Bone marrow (tissue), 2 donors: ENCODE measurements around the gene TAGLN2.

Experiments
- DNase-seq, 2 donors: peaks; one replicate each; lab custom pipeline; 2025; lab: John Stamatoyannopoulos, UW

Gene TAGLN2

GRCh38 chr1:159935305-159935704 lies 10.0 kb upstream of the TAGLN2 start:
- DNase-seq = no peak

GRCh38 chr1:159934136-159935039 lies 9.1 kb upstream of the TAGLN2 start:
- DNase-seq = no peak

- DNase-seq = no peak
Observed at GRCh38 chr1:159933347-159933746, 8.0 kb upstream of the TAGLN2 start.

DNA sequence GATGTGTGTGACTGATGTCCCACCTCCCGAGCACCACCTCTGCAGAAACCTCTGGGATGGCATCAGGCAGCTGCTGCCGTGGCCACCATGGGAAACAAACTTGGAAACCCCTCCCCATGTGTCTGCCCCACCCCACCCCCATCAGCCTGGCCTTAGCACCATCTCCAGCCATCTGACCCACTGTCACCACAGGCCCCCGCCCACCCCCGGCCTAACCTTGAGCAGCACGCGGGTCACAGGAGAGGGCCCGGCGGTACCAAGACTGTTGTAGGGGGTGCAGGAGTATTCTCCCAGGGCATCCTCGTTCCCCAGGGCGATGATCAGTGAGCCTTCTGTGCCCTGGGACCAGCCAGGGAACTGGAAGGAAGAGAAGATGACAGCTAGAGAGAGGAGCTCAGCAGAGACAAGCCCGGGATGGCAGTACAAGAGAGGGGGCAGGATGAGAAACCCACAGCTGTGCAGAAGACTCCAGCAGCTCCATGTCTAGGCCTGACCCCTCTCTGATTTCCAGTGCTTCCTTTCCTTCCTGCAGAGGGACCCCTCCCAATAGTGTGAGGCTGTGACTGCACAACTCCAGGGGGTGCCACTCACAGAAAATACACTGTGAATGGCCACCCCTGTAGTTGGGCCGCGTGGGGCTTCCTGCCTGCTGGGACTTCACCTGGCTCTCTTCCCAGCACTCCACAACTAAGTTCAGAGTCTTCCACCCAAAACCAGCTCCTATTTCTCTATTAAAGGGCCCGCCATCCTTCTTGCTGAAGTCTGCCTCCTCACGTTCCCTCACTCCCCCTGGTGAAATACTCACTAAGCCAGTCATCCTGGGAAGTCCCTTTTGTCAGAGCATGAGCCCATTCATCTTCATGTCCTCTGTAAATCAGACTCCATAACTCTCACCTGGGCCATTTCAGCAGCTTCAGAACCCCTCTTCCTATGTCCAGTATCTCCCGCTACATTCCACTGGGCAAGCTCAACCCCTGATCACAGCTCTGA lies 7.3 kb upstream of the TAGLN2 start:
- no peak for DNase-seq

DNA sequence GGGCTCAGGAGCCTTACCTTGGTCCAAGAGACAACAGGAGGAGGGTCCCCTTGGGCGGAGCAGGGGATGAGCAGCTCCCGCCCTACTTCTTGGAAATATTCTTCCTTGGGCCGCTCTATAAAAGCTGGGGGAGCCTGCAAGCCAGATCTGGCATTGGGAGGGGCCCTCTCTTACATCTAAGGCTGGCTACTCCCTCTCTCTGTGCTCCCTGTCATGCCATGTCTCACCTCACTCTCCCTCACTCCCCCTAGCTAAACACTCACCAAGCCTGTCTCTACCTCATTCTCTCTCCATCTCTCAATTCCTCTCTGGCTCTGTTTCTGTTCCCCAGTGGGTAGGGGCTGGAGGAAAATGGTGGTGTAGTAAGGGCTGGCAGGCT lies 6.5 kb upstream of the TAGLN2 start:
- DNase-seq = no peak

DNA sequence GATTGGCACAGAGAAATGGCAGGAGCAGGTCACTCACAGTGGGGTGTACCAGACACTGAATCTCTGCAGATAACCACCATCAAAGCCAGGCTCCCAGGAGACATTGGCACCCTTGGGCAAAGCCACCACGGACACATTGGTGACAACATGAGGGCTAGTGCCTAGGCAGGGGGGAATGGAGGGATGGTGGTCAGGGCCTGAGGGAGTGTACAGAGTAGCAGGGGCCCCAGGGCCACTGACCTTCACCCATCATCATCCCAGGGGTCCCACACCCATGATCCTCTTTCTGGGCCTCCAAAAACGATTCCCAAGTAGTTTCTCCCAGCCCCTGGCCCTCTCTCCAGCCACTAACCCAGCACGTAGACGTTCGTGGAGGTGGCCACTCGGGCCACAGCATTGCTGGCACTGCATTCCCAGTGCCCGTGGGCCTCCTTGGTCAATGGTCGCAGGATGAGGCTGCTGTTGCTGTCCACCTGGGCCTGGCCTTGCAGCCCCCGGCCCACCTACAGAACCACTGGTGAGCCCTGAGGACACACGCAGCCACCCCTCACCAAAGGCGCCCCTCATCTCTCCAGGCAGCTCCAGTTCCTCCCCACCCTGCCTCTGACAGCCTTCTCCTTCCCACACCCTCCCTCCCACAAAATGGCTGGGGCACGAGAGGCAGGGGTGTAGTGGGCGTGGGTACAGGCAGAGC lies 5.9 kb upstream of the TAGLN2 start:
- no peak for DNase-seq

- DNase-seq = no peak
Observed at GRCh38 chr1:159930634-159931033, 5.3 kb upstream of the TAGLN2 start.

DNA sequence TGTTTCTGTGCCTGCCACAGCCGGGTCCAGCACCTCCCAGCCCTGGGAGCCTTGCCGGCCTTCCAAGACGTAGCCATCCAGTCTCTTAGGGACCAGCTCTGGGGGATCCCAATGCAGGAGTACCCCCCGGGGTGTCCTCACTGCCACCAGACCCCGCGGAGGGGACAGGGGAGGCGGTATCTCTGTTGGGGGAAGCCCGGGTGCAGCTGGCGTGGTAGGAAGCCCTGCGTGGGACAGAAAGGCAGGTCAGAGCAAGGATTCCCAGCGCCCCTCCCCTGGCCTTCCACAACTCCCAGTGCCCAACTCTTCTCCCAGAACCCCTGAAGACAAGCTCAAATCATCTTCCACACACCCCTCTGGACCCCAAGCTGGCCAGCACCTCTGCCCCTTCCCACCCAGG lies 4.9 kb upstream of the TAGLN2 start:
- no peak for DNase-seq

DNA sequence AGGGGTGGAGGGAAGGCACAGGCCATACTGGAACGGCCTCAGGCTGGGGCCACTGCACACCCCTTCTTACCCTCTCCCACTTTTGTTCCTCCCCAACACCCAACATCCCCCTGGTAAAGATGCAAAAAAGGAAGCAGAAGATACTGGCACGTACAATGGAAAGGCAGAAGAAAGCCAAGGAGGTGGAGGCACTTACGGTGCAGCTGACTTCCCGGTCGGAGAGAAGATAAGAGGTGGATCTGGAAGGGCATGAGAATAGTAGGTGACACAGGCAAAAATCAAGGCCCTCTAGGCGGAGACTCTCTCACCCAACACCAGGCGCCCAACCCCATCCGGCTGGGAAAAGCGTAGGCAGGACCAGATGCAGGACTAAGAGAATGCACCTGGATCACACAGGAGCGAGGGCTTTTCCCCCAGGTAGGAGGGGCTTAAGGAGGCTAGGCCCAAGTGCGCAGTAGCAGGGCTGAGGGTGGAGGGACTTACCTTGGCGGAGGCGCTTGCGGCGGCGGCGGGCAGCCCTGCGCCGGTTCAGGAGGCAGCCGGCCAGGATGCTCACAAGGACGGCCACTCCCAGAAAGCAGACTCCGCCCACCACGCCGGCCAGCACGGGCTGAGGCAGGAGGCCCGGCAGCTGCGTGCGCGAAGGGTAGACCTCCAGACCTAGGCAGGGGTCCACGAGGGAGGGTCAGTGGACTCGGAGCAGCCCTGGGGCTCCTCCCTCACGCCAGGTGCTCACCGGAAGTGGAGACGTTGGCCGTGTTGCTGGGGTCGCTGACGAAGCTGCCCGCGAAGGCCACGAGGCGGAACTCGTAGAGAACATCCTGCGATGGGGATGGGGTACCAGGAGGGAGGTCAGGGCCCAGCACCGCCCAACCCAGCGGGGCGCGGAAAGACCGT lies 4.1 kb upstream of the TAGLN2 start:
- DNase-seq = no peak

DNA sequence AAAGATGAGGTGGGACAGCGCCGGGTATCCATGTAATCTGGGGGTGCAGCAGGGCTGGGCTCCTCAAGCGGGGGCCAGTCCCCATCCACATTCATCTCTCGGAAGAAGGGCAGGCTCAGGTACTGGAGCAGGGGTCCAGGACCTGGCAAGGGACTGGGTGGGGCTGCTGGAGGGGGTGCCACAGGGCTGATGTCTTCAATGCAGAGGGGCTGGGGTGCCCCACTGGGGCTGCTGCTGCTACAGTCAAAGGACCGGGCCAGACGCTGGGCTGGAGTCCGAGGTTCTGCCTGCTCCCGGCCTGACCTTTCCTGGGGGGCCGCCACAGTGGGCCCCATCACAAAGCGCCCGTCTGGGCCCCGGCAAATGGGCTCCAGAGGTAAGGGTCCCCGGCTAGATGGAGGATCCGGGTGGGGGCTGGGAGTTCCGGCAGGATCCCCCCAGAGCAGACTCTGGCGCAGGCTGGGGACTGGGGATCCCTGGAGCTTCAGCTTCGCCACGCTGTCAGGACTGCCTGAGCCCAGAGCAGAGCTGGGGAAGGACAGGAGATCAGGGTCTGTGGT lies 3.3 kb upstream of the TAGLN2 start:
- no peak for DNase-seq

- no peak for DNase-seq
Observed at GRCh38 chr1:159927849-159928431, 2.6 kb upstream of the TAGLN2 start.

DNA sequence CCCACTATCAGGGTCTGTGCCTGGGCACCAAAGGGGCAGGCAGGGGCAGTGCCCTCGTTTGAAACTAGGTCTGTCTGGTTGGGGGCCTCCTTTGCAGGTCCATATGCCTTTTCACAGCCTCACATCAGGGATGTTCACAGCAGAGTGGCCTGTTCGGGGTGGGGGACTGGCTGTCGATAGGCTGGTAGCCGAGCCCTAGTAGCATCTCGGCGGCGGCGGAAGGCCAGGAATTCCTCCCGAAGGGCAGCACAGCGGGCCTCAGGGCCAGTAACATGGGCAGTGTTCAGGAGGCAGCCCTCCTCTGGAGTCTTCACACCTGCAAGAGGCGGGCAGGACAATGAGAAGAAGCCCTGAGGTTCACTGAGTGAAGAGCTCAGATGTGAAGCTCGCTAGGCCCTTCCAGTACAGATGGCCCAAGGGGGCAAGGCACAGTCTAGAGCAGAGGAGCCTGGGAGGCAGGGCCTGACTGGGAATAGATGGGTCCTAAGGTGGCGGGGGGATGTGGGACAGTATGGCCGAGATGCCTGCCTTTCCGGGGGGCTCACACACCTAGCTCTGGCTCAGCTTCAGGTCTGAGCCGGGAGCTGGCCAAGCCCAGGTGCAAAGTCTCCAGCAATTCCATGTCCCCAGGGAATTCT lies 2.0 kb upstream of the TAGLN2 start:
- DNase-seq = no peak

- DNase-seq = no peak
Observed at GRCh38 chr1:159925719-159926078, 392 bp upstream of the TAGLN2 start.

GRCh38 chr1:159924025-159924790 lies 1.1 kb downstream of the TAGLN2 start:
- peak; percentile 12 to 78 for DNase-seq

GRCh38 chr1:159923203-159924024 lies 1.9 kb downstream of the TAGLN2 start:
- peak; percentile 83 to 86 for DNase-seq

GRCh38 chr1:159922511-159923202 lies 2.6 kb downstream of the TAGLN2 start:
- no peak for DNase-seq

GRCh38 chr1:159921700-159922504 lies 3.4 kb downstream of the TAGLN2 start:
- DNase-seq = peak in 1 of 2 donors; percentile 29
